Liver (tissue), 2 donors: ENCODE measurements around the gene HNF4A.
A peak's percentile ranks its signal among the peaks of the same experiment; 100 is the strongest.

Experiments used
- CTCF ChIP-seq: fragments of 150-350 bp; IDR thresholded peaks from 2 replicates; pipeline ENCODE4 v1.5.1; 2017; ENCODE audit warnings: improper control_type of control experiment, low read depth, low read length; ENCODE audit not compliant: missing input control
- FOXA1 ChIP-seq: IDR thresholded peaks from 2 replicates; pipeline ENCODE4 v1.6.1; 2016; ENCODE audit warnings: antibody characterized with exemption
- FOXA2 ChIP-seq: IDR thresholded peaks from 2 replicates; pipeline ENCODE4 v1.6.1; 2016; ENCODE audit warnings: antibody characterized with exemption
- REST ChIP-seq: IDR thresholded peaks from 2 replicates; pipeline ENCODE4 v1.6.1; 2016; ENCODE audit warnings: antibody characterized with exemption, mild to moderate bottlenecking
- donor health status: healthy.

DNA sequence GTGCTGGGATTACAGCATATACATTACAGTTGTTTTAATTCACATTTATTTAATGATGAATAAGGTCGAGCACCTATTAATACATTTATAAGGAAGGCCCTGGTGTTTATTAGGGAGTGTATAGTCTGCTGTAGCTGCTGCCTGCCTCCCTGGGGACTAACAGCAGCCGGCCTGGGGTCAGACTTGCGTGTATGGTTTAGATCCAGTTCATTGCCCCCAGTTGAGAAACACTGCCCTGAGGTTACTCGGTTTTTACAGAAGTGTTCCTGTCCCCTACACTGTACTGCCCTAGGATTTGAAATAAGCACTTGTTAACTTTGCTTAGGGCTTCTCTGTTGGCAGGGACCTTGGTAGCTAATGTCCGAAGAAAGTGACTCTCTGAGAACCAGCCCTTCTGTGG, 124.1 kb downstream of the HNF4A start:
- no peak for TF ChIP-seq CTCF
- TF ChIP-seq FOXA1: no peak
- peak; percentile 27 for TF ChIP-seq REST
- no peak for TF ChIP-seq FOXA2
